HEK293 (cell line): Measurements from ENCODE around the gene ITGA11.

ENCODE experiments used
- GLIS1 ChIP-seq: fragments of 450-650 bp; formaldehyde crosslinking; IDR thresholded peaks from 2 replicates; pipeline ENCODE4 v1.5.1; 2016; ENCODE audit warnings: missing biosample characterization, missing genetic modification characterization
- SP2 ChIP-seq: fragments of 450-650 bp; formaldehyde crosslinking; IDR thresholded peaks from 2 replicates; pipeline ENCODE4 v1.5.1; 2016; ENCODE audit warnings: missing biosample characterization, missing genetic modification characterization
- ZBTB48 ChIP-seq: fragments of 450-650 bp; formaldehyde crosslinking; IDR thresholded peaks from 2 replicates; pipeline ENCODE4 v1.5.1; 2016; ENCODE audit warnings: missing biosample characterization, missing genetic modification characterization
- ZNF521 ChIP-seq: fragments of 450-650 bp; formaldehyde crosslinking; IDR thresholded peaks from 2 replicates; pipeline ENCODE4 v1.5.1; 2017; ENCODE audit warnings: missing biosample characterization, mild to moderate bottlenecking, missing genetic modification characterization
- ZNF544 ChIP-seq: fragments of 450-650 bp; formaldehyde crosslinking; IDR thresholded peaks from 2 replicates; pipeline ENCODE4 v1.5.0; 2017; ENCODE audit warnings: missing biosample characterization, missing genetic modification characterization
- ZNF677 ChIP-seq: fragments of 450-650 bp; IDR thresholded peaks from 2 replicates; pipeline ENCODE4 v1.5.0; 2018; ENCODE audit warnings: missing biosample characterization, mild to moderate bottlenecking, missing genetic modification characterization, moderate library complexity
- TF ChIP-seq, protein P1 (sequence below): fragments of 450-650 bp; formaldehyde crosslinking; IDR thresholded peaks from 2 replicates; pipeline ENCODE4 v1.5.1; 2016; ENCODE audit warnings: missing biosample characterization, missing genetic modification characterization, low read depth
- TF ChIP-seq, protein P2 (sequence below): fragments of 450-650 bp; formaldehyde crosslinking; IDR thresholded peaks from 2 replicates; pipeline ENCODE4 v1.5.1; 2016; ENCODE audit warnings: missing biosample characterization, missing genetic modification characterization
- TF ChIP-seq, protein P3 (sequence below): fragments of 450-650 bp; formaldehyde crosslinking; IDR thresholded peaks from 2 replicates; pipeline ENCODE4 v1.5.1; 2017; ENCODE audit warnings: missing biosample characterization, missing genetic modification characterization
- TF ChIP-seq, protein P4 (sequence below): fragments of 450-650 bp; formaldehyde crosslinking; IDR thresholded peaks from 2 replicates; pipeline ENCODE4 v1.5.1; 2016; ENCODE audit warnings: missing biosample characterization, missing genetic modification characterization, borderline replicate concordance
- TF ChIP-seq, protein P5 (sequence below): fragments of 450-650 bp; formaldehyde crosslinking; IDR thresholded peaks from 2 replicates; pipeline ENCODE4 v1.5.1; 2016; ENCODE audit warnings: missing biosample characterization, missing genetic modification characterization

DNA sequence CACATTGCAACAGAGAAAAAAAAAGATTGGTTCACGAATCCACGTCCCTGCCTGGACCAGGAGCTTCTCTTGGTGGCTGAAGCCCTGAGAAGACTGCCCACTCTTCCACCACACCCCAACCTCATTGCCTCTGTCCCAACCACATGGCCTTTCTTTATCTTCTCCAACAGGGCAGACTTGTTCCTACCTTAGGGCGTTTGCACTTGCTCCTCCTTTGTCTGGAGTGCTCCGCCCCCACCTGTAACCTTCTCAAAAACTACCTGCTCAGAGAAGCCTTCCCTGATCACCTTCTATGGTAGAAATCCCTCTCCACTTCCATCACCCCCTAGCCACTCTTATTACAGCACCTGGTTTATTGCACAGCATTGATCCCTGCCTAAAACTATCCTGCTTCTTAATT, 64.7 kb downstream of the ITGA11 start:
- TF ChIP-seq ZBTB48 (tag by site-specific recombination) (no peak), SP2 (tag by site-specific recombination) (no peak), ZNF521 (tag by site-specific recombination) (no peak), GLIS1 (tag by site-specific recombination) (no peak), ZNF544 (no peak), ZNF677 (tag by site-specific recombination) (no peak)
- TF ChIP-seq, protein P1, sequence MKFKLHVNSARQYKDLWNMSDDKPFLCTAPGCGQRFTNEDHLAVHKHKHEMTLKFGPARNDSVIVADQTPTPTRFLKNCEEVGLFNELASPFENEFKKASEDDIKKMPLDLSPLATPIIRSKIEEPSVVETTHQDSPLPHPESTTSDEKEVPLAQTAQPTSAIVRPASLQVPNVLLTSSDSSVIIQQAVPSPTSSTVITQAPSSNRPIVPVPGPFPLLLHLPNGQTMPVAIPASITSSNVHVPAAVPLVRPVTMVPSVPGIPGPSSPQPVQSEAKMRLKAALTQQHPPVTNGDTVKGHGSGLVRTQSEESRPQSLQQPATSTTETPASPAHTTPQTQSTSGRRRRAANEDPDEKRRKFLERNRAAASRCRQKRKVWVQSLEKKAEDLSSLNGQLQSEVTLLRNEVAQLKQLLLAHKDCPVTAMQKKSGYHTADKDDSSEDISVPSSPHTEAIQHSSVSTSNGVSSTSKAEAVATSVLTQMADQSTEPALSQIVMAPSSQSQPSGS, result no peak
- TF ChIP-seq, protein P2, sequence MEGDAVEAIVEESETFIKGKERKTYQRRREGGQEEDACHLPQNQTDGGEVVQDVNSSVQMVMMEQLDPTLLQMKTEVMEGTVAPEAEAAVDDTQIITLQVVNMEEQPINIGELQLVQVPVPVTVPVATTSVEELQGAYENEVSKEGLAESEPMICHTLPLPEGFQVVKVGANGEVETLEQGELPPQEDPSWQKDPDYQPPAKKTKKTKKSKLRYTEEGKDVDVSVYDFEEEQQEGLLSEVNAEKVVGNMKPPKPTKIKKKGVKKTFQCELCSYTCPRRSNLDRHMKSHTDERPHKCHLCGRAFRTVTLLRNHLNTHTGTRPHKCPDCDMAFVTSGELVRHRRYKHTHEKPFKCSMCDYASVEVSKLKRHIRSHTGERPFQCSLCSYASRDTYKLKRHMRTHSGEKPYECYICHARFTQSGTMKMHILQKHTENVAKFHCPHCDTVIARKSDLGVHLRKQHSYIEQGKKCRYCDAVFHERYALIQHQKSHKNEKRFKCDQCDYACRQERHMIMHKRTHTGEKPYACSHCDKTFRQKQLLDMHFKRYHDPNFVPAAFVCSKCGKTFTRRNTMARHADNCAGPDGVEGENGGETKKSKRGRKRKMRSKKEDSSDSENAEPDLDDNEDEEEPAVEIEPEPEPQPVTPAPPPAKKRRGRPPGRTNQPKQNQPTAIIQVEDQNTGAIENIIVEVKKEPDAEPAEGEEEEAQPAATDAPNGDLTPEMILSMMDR, result no peak
- TF ChIP-seq, protein P3, sequence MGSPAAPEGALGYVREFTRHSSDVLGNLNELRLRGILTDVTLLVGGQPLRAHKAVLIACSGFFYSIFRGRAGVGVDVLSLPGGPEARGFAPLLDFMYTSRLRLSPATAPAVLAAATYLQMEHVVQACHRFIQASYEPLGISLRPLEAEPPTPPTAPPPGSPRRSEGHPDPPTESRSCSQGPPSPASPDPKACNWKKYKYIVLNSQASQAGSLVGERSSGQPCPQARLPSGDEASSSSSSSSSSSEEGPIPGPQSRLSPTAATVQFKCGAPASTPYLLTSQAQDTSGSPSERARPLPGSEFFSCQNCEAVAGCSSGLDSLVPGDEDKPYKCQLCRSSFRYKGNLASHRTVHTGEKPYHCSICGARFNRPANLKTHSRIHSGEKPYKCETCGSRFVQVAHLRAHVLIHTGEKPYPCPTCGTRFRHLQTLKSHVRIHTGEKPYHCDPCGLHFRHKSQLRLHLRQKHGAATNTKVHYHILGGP (tag by site-specific recombination), result no peak
- TF ChIP-seq, protein P4, sequence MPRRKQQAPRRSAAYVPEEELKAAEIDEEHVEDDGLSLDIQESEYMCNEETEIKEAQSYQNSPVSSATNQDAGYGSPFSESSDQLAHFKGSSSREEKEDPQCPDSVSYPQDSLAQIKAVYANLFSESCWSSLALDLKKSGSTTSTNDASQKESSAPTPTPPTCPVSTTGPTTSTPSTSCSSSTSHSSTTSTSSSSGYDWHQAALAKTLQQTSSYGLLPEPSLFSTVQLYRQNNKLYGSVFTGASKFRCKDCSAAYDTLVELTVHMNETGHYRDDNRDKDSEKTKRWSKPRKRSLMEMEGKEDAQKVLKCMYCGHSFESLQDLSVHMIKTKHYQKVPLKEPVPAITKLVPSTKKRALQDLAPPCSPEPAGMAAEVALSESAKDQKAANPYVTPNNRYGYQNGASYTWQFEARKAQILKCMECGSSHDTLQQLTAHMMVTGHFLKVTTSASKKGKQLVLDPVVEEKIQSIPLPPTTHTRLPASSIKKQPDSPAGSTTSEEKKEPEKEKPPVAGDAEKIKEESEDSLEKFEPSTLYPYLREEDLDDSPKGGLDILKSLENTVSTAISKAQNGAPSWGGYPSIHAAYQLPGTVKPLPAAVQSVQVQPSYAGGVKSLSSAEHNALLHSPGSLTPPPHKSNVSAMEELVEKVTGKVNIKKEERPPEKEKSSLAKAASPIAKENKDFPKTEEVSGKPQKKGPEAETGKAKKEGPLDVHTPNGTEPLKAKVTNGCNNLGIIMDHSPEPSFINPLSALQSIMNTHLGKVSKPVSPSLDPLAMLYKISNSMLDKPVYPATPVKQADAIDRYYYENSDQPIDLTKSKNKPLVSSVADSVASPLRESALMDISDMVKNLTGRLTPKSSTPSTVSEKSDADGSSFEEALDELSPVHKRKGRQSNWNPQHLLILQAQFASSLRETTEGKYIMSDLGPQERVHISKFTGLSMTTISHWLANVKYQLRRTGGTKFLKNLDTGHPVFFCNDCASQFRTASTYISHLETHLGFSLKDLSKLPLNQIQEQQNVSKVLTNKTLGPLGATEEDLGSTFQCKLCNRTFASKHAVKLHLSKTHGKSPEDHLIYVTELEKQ, result no peak
- TF ChIP-seq, protein P5, sequence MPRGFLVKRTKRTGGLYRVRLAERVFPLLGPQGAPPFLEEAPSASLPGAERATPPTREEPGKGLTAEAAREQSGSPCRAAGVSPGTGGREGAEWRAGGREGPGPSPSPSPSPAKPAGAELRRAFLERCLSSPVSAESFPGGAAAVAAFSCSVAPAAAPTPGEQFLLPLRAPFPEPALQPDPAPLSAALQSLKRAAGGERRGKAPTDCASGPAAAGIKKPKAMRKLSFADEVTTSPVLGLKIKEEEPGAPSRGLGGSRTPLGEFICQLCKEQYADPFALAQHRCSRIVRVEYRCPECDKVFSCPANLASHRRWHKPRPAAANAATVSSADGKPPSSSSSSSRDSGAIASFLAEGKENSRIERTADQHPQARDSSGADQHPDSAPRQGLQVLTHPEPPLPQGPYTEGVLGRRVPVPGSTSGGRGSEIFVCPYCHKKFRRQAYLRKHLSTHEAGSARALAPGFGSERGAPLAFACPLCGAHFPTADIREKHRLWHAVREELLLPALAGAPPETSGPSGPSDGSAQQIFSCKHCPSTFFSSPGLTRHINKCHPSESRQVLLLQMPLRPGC (tag by site-specific recombination), result no peak
